Measurements from ENCODE around the gene GFER. TPM values are rescaled to one million over a fixed set of nuclear protein-coding genes. Genes with fewer than 3 reads are reported as not detected.
A peak's percentile ranks its signal among the peaks of the same experiment; 100 is the strongest.

GFER gene
- total RNA-seq (2021) = 56.0 to 58.5 TPM (median 57.0 TPM) in 3 replicates
- percentile 74 among the genes with signal in this experiment for Bru-seq, nascent RNA
- long read RNA-seq, experiment 1, transcript GFER-201 (3 exons, 2,345 nt) = major isoform, 84 of 96 reads
- long read RNA-seq, experiment 1, partial matches to known transcripts = 0 of 96 reads
- long read RNA-seq, experiment 1, other reads (novel, unspliced or antisense) = 10 of 96 reads
- long read RNA-seq, experiment 2, transcript GFER-203 (2 exons, 1,365 nt) = minor isoform, 9 of 53 reads
- long read RNA-seq, experiment 2, transcript GFER-201 (3 exons, 2,345 nt) = major isoform, 33 of 53 reads
- long read RNA-seq, experiment 2, partial matches to known transcripts = 0 of 53 reads
- long read RNA-seq, experiment 2, other reads (novel, unspliced or antisense) = 11 of 53 reads
- long read RNA-seq, experiment 3, partial matches to known transcripts = 0 of 9 reads
- long read RNA-seq, experiment 3, other reads (novel, unspliced or antisense) = 4 of 9 reads

DNA sequence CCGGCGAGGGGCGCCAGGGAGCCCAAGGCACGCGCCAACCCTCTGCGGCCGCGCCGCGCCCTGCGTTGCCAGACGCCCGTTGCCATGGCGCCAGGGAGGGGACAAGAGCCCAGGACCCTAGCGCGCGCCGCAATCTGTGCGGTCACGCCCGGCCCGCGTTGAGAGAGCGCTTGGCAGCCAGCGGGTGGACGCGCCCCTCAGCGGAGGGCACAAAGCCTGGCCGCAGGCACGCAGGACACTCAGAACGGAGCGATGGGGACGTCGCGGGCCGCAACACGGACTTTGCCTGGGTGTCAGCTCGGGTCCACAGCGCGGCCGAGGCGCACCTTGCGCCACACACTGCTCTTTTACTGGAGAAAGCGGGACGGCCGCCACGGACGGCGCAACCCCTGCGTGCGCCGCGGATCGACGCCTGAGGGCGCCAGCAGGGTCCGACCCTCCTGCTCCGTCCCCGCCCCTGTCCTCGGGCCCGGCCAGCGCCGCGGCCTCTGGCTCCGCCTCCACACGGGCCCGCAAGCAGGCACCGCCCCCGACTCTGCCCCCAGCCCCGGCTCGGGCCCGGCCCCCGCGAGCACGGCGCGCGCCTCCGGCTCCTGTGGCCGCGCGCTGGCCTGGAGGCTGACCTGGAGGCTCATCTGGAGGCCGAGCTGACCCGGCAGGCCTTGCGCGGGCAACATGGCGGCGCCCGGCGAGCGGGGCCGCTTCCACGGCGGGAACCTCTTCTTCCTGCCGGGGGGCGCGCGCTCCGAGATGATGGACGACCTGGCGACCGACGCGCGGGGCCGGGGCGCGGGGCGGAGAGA is at the start of gene GFER:
GFER (plus strand) TSS at position 650 of the 803 bp plus-strand sequence; CDS start at position 676, 26 bp downstream.
- H3K4me1 Mint-ChIP-seq = peaks cover 30% of the 10 kb centered on the region
- peaks cover 42% of the 10 kb centered on the region for H3K27me3 Mint-ChIP-seq (ENCODE audit: low read depth)
- H3K36me3 Mint-ChIP-seq = peaks cover 5% of the 10 kb centered on the region; the same call in 1 of the 2 replicates
- CTCF ChIA-PET = interaction anchor here (0.5 to 1.8 kb wide), 7 partner anchors 9 to 201 kb away, joined by 3 to 11 read pairs (median 3); partner anchors contain the start of genes NUBP2 and SPSB3
- ATAC-seq (peak; percentile 78), DNase-seq (ENCODE audit: low spot score) (peak; percentile 95)
- POLR2A ChIA-PET = interaction anchor here (0.5 to 1.3 kb wide), 2 partner anchors 172 to 175 kb away, joined by 3 to 4 read pairs; partner anchors contain the start of gene TRAF7
- H3K4me3 Mint-ChIP-seq = peak within 1 kb of the TSS; percentile 81
- H3K27ac Mint-ChIP-seq = peak within 1 kb of the TSS; percentile 80
- no peaks in the 10 kb centered on the region for H3K9me3 Mint-ChIP-seq
- TF ChIP-seq, protein P1, sequence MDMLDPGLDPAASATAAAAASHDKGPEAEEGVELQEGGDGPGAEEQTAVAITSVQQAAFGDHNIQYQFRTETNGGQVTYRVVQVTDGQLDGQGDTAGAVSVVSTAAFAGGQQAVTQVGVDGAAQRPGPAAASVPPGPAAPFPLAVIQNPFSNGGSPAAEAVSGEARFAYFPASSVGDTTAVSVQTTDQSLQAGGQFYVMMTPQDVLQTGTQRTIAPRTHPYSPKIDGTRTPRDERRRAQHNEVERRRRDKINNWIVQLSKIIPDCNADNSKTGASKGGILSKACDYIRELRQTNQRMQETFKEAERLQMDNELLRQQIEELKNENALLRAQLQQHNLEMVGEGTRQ (CRISPR knock-in tag; IDR thresholded peaks at IDR 0.05) = peak; percentile 47
- TF ChIP-seq, protein P2, sequence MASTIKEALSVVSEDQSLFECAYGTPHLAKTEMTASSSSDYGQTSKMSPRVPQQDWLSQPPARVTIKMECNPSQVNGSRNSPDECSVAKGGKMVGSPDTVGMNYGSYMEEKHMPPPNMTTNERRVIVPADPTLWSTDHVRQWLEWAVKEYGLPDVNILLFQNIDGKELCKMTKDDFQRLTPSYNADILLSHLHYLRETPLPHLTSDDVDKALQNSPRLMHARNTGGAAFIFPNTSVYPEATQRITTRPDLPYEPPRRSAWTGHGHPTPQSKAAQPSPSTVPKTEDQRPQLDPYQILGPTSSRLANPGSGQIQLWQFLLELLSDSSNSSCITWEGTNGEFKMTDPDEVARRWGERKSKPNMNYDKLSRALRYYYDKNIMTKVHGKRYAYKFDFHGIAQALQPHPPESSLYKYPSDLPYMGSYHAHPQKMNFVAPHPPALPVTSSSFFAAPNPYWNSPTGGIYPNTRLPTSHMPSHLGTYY (CRISPR knock-in tag; IDR thresholded peaks at IDR 0.05) = no peak
- TF ChIP-seq, protein P3, sequence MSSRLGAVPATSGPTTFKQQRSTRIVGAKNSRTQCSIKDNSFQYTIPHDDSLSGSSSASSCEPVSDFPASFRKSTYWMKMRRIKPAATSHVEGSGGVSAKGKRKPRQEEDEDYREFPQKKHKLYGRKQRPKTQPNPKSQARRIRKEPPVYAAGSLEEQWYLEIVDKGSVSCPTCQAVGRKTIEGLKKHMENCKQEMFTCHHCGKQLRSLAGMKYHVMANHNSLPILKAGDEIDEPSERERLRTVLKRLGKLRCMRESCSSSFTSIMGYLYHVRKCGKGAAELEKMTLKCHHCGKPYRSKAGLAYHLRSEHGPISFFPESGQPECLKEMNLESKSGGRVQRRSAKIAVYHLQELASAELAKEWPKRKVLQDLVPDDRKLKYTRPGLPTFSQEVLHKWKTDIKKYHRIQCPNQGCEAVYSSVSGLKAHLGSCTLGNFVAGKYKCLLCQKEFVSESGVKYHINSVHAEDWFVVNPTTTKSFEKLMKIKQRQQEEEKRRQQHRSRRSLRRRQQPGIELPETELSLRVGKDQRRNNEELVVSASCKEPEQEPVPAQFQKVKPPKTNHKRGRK (CRISPR knock-in tag; IDR thresholded peaks at IDR 0.05; ENCODE audit: borderline replicate concordance) = no peak
- TF ChIP-seq, protein P4, sequence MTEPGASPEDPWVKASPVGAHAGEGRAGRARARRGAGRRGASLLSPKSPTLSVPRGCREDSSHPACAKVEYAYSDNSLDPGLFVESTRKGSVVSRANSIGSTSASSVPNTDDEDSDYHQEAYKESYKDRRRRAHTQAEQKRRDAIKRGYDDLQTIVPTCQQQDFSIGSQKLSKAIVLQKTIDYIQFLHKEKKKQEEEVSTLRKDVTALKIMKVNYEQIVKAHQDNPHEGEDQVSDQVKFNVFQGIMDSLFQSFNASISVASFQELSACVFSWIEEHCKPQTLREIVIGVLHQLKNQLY (CRISPR knock-in tag; IDR thresholded peaks at IDR 0.05) = no peak
- TF ChIP-seq FOXJ3 (CRISPR knock-in tag; IDR thresholded peaks at IDR 0.05; ENCODE audit: borderline replicate concordance) (no peak), ZNF121 (CRISPR knock-in tag; IDR thresholded peaks at IDR 0.05) (no peak), RELA (CRISPR knock-in tag; IDR thresholded peaks at IDR 0.05; ENCODE audit: borderline replicate concordance) (no peak; the same call in 1 of the 2 replicates), SMAD4 (CRISPR knock-in tag; IDR thresholded peaks at IDR 0.05) (no peak), ZNF219 (CRISPR knock-in tag; IDR thresholded peaks at IDR 0.05; ENCODE audit: borderline replicate concordance) (no peak), ZNF138 (CRISPR knock-in tag; conservative IDR thresholded peaks at IDR 0.05) (no peak), IRF2 (CRISPR knock-in tag; IDR thresholded peaks at IDR 0.05; ENCODE audit: borderline replicate concordance, low read depth) (no peak), ZNF232 (CRISPR knock-in tag; IDR thresholded peaks at IDR 0.05) (peak; percentile 88), KAT7 (CRISPR knock-in tag; IDR thresholded peaks at IDR 0.05; ENCODE audit: borderline replicate concordance) (no peak), NFYB (CRISPR knock-in tag; conservative IDR thresholded peaks at IDR 0.05; ENCODE audit: low read depth) (0 out of 2 replicates have a peak, but pooled peaks have one; percentile 5), PRRX2 (CRISPR knock-in tag; IDR thresholded peaks at IDR 0.05) (peak; percentile 87; the same call in 1 of the 2 replicates), TP53 (CRISPR knock-in tag; IDR thresholded peaks at IDR 0.05) (peak; percentile 68; the same call in 1 of the 2 replicates), MXD4 (CRISPR knock-in tag; IDR thresholded peaks at IDR 0.05; ENCODE audit: borderline replicate concordance) (no peak), ZNF263 (CRISPR knock-in tag; IDR thresholded peaks at IDR 0.05; ENCODE audit: low read depth) (no peak), NR2C2 (CRISPR knock-in tag; IDR thresholded peaks at IDR 0.05) (peak; percentile 84), ATF1 (CRISPR knock-in tag; IDR thresholded peaks at IDR 0.05) (no peak)
- TF ChIP-seq, protein P5, sequence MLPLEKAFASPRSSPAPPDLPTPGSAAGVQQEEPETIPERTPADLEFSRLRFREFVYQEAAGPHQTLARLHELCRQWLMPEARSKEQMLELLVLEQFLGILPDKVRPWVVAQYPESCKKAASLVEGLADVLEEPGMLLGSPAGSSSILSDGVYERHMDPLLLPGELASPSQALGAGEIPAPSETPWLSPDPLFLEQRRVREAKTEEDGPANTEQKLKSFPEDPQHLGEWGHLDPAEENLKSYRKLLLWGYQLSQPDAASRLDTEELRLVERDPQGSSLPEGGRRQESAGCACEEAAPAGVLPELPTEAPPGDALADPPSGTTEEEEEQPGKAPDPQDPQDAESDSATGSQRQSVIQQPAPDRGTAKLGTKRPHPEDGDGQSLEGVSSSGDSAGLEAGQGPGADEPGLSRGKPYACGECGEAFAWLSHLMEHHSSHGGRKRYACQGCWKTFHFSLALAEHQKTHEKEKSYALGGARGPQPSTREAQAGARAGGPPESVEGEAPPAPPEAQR (CRISPR knock-in tag; IDR thresholded peaks at IDR 0.05) = no peak
- TF ChIP-seq, protein P6, sequence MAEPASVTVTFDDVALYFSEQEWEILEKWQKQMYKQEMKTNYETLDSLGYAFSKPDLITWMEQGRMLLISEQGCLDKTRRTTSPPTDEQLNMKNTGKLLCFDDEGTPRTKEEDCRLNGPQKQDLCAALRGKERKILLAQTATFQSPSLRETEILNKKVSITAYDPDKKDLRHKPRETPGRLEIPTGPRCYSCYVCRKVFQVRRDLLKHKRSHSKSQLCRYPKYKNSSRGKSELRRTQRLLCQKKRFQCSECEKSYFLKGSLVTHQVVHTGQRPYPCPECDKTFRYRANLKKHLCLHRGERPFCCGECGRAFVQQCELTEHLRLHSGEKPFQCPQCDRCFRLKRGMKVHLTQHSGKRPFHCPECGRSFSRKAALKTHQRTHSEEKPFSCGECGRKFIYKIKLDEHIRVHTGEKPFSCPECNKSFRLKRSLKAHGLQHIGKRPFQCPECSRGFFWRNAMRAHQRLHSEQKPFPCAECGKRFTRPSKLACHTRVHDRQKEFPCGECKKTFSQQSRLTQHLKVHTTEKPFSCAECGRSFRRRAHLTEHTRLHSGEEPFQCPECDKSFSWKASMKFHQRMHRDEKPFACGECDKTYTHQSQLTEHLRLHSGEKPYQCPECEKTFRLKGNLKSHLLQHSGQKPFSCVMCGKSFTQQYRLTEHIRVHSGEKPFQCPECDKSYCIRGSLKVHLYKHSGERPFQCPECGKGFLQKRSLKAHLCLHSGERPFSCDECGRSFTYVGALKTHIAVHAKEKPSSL (CRISPR knock-in tag; conservative IDR thresholded peaks at IDR 0.05) = no peak
- TF ChIP-seq, protein P7, sequence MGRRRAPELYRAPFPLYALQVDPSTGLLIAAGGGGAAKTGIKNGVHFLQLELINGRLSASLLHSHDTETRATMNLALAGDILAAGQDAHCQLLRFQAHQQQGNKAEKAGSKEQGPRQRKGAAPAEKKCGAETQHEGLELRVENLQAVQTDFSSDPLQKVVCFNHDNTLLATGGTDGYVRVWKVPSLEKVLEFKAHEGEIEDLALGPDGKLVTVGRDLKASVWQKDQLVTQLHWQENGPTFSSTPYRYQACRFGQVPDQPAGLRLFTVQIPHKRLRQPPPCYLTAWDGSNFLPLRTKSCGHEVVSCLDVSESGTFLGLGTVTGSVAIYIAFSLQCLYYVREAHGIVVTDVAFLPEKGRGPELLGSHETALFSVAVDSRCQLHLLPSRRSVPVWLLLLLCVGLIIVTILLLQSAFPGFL (CRISPR knock-in tag; IDR thresholded peaks at IDR 0.05; ENCODE audit: borderline replicate concordance) = no peak
- TF ChIP-seq, protein P8, sequence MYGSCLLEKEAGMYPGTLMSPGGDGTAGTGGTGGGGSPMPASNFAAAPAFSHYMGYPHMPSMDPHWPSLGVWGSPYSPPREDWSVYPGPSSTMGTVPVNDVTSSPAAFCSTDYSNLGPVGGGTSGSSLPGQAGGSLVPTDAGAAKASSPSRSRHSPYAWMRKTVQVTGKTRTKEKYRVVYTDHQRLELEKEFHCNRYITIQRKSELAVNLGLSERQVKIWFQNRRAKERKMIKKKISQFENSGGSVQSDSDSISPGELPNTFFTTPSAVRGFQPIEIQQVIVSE (CRISPR knock-in tag; IDR thresholded peaks at IDR 0.05; ENCODE audit: borderline replicate concordance) = no peak; the same call in 1 of the 2 replicates
